ENCODE measurements around the gene CUBN. TPM values are rescaled to one million over a fixed set of nuclear protein-coding genes. Genes with fewer than 3 reads are reported as not detected.

The CUBN gene
- total RNA-seq, 3 donors from 2014 or later = 0.14 to 0.26 (median 0.25) TPM

GRCh38 chr10:17003651-17004286, 125.8 kb downstream of the CUBN start:
- H3K27me3 Mint-ChIP-seq (ENCODE audit: low read depth) = no peaks in the 10 kb centered on the region
- no peaks in the 10 kb centered on the region for H3K9me3 Mint-ChIP-seq

DNA sequence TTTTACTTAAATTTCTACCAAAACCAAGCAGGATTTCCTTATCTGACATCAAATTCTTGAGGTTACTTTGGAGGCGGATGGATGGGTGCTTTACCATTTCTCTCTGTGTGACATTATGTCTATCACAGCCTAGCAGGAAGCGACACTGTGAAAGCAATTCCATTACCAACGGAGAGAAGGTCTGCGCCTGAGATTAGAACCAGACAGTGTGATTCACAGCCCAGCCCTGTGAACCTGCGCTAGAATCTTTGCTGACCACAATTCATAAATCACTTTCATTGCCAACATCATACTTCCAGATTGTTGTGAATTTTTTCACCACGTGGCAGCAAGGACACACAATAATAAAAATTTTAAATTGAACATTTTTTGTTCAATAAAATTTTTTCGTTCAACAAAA, 126.5 kb downstream of the CUBN start:
- DNase-seq (peak; percentile 61), ATAC-seq (peak; percentile 90 to 92)
- H3K4me1 Mint-ChIP-seq (ENCODE audit: low read depth) = peaks cover 58% of the 10 kb centered on the region
- H3K27me3 Mint-ChIP-seq (ENCODE audit: low read depth) = no peaks in the 10 kb centered on the region
- no peaks in the 10 kb centered on the region for H3K36me3 Mint-ChIP-seq (ENCODE audit: insufficient read depth)
- H3K9me3 Mint-ChIP-seq = no peaks in the 10 kb centered on the region
- H3K4me3 Mint-ChIP-seq = peak overlapping the region; percentile 7

More at GRCh38 chr10:17003651-17004286, 125.8 kb downstream of the CUBN start:
- H3K4me3 Mint-ChIP-seq = no peak overlapping the region
- DNase-seq (no peak), ATAC-seq (no peak)
- no peaks in the 10 kb centered on the region for H3K36me3 Mint-ChIP-seq (ENCODE audit: insufficient read depth)
- H3K4me1 Mint-ChIP-seq (ENCODE audit: low read depth) = peaks cover 62% of the 10 kb centered on the region

- H3K4me3 Mint-ChIP-seq = peak overlapping the region; percentile 57
- H3K9me3 Mint-ChIP-seq = no peaks in the 10 kb centered on the region
- DNase-seq = no peak
- peak; percentile 47 to 58 for ATAC-seq
- H3K4me1 Mint-ChIP-seq (ENCODE audit: low read depth) = peaks cover 50% of the 10 kb centered on the region
- H3K36me3 Mint-ChIP-seq (ENCODE audit: insufficient read depth) = no peaks in the 10 kb centered on the region
- no peaks in the 10 kb centered on the region for H3K27me3 Mint-ChIP-seq (ENCODE audit: low read depth)
These were observed 127.5 kb downstream of the CUBN start for GRCh38 chr10:17001961-17002749.

- DNase-seq (no peak), ATAC-seq (no peak)
- Mint-ChIP-seq H3K4me3 (no peak overlapping the region), H3K27me3 (ENCODE audit: low read depth) (no peaks in the 10 kb centered on the region), H3K36me3 (ENCODE audit: insufficient read depth) (no peaks in the 10 kb centered on the region), H3K9me3 (no peaks in the 10 kb centered on the region), H3K4me1 (ENCODE audit: low read depth) (peaks cover 48% of the 10 kb centered on the region)
These were observed 128.3 kb downstream of the CUBN start for GRCh38 chr10:17001297-17001744.

GRCh38 chr10:16999665-17000451, 129.8 kb downstream of the CUBN start:
- Mint-ChIP-seq H3K4me3 (no peak overlapping the region), H3K4me1 (ENCODE audit: low read depth) (peaks cover 49% of the 10 kb centered on the region), H3K27me3 (ENCODE audit: low read depth) (no peaks in the 10 kb centered on the region), H3K9me3 (no peaks in the 10 kb centered on the region), H3K36me3 (ENCODE audit: insufficient read depth) (no peaks in the 10 kb centered on the region)
- ATAC-seq = no peak
- no peak for DNase-seq

GRCh38 chr10:16996530-16996964, 133.1 kb downstream of the CUBN start:
- no peak for DNase-seq
- no peaks in the 10 kb centered on the region for H3K36me3 Mint-ChIP-seq (ENCODE audit: insufficient read depth)
- no peak for ATAC-seq
- no peak overlapping the region for H3K4me3 Mint-ChIP-seq
- H3K9me3 Mint-ChIP-seq = no peaks in the 10 kb centered on the region
- H3K27me3 Mint-ChIP-seq (ENCODE audit: low read depth) = no peaks in the 10 kb centered on the region
- H3K4me1 Mint-ChIP-seq (ENCODE audit: low read depth) = peaks cover 20% of the 10 kb centered on the region

DNA sequence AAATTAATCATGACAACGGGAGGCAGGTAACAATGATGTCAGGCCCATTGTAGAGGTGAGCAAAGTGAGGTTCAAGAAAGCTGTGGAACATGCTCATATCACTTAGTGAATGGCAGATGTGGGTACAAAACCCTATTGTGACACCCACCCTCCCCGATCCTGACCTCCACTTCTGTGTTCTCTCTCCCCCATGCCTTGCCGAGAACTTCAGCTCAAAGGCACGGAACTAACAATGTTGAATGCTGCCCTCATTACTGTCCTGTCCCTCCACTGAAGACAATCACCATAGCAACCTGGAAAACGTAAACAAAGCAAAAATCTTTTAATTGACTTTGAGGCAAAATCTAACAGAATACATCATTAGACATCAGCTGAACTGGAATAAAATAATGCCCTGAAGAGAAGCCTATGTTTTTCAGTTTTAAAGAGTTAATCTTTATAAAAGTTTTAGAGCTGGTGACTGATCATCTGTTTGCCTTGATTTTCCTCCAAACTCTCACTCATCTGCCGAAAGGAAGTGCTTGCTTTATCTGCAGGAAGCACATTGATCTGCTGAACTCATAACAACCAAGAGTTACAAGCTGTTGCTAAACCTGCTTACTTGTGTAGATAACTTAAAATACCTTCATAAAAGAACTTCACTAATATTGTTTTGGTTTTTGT, 133.6 kb downstream of the CUBN start:
- H3K4me1 Mint-ChIP-seq (ENCODE audit: low read depth) = peaks cover 14% of the 10 kb centered on the region
- H3K27me3 Mint-ChIP-seq (ENCODE audit: low read depth) = no peaks in the 10 kb centered on the region
- no peak for DNase-seq
- ATAC-seq = no peak
- no peak overlapping the region for H3K4me3 Mint-ChIP-seq
- no peaks in the 10 kb centered on the region for H3K36me3 Mint-ChIP-seq (ENCODE audit: insufficient read depth)
- H3K9me3 Mint-ChIP-seq = no peaks in the 10 kb centered on the region

GRCh38 chr10:16993186-16993585, 136.4 kb downstream of the CUBN start:
- Mint-ChIP-seq H3K27me3 (ENCODE audit: low read depth) (no peaks in the 10 kb centered on the region), H3K9me3 (no peaks in the 10 kb centered on the region), H3K36me3 (ENCODE audit: insufficient read depth) (peaks cover 3% of the 10 kb centered on the region), H3K4me1 (ENCODE audit: low read depth) (peaks cover 13% of the 10 kb centered on the region), H3K4me3 (no peak overlapping the region)
- DNase-seq (no peak), ATAC-seq (no peak)

DNA sequence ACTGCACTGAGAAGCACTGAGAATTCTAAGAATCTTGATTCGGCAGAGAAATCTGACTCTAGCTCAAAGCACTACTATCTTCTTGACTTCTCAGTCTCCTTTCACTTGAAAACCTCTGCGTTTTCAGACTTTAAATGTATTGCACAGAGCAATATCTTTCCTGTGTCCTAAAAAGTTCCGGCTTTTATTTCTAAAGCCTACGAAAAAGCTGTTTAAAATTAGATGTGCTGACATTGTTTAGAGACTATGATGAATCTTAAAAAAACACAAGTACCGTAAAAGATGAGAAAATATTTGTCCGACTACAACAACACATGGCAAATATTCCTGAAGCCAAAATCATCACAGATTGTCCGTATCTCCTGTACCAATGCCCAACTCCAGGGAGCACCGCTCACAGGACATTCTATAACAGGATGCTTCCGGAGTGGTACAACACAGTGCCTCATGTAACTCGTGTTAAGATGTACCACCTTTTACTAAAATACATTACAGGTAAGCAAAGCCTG, 136.9 kb downstream of the CUBN start:
- no peaks in the 10 kb centered on the region for H3K27me3 Mint-ChIP-seq (ENCODE audit: low read depth)
- ATAC-seq (no peak), DNase-seq (no peak)
- no peaks in the 10 kb centered on the region for H3K9me3 Mint-ChIP-seq
- H3K36me3 Mint-ChIP-seq (ENCODE audit: insufficient read depth) = peaks cover 3% of the 10 kb centered on the region
- no peak overlapping the region for H3K4me3 Mint-ChIP-seq
- peaks cover 13% of the 10 kb centered on the region for H3K4me1 Mint-ChIP-seq (ENCODE audit: low read depth)

DNA sequence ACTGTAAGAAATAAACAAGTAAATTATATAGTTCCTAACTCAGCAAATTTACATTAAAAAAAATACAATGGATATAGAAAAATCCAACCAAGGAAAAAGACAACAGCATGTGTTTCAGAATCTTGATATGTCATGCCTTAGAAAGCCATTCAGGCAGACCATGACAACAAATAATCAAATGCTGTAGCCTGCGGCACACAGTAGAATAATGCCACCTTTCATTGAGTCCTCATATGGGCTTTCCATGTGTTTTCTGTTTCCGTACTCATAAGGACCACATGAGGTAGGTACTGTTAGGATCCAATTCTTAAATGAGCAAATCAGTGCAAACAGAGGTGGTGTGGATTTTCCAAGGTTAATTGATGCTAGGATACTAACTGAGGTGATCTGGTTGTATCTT, 138.6 kb downstream of the CUBN start:
- peaks cover 3% of the 10 kb centered on the region for H3K36me3 Mint-ChIP-seq (ENCODE audit: insufficient read depth)
- H3K9me3 Mint-ChIP-seq = no peaks in the 10 kb centered on the region
- ATAC-seq (no peak), DNase-seq (no peak)
- no peak overlapping the region for H3K4me3 Mint-ChIP-seq
- no peaks in the 10 kb centered on the region for H3K27me3 Mint-ChIP-seq (ENCODE audit: low read depth)
- H3K4me1 Mint-ChIP-seq (ENCODE audit: low read depth) = peaks cover 6% of the 10 kb centered on the region

DNA sequence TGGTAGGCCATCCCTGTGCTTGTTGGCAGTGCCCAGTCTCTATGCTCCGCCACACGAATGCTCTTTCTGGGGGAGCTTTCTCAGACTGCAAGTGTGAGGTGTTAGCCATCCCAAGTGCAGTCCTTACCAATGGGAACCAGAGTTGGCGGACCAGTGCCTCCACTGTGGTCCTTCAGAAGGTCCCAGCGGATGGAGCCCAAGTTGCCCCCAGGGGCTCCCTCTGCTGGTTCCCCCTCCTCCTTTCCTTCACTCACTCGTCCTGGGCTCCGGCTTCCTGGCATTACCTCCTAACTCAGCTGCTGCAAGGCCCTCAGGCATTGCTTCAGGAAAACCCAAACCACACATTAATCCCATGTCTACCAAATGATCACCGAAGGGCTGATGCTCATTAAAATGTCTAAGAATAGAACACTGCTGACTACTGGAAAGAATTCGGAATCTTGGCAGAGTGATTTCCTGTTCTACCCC, 139.8 kb downstream of the CUBN start:
- Mint-ChIP-seq H3K27me3 (ENCODE audit: low read depth) (no peaks in the 10 kb centered on the region), H3K9me3 (no peaks in the 10 kb centered on the region), H3K36me3 (ENCODE audit: insufficient read depth) (peaks cover 3% of the 10 kb centered on the region), H3K4me3 (no peak overlapping the region), H3K4me1 (ENCODE audit: low read depth) (peaks cover 1% of the 10 kb centered on the region)
- DNase-seq (no peak), ATAC-seq (no peak)

- H3K4me3 Mint-ChIP-seq = no peak overlapping the region
- no peaks in the 10 kb centered on the region for H3K4me1 Mint-ChIP-seq (ENCODE audit: low read depth)
- DNase-seq (no peak), ATAC-seq (no peak)
- no peaks in the 10 kb centered on the region for H3K27me3 Mint-ChIP-seq (ENCODE audit: low read depth)
- H3K9me3 Mint-ChIP-seq = no peaks in the 10 kb centered on the region
- peaks cover 3% of the 10 kb centered on the region for H3K36me3 Mint-ChIP-seq (ENCODE audit: insufficient read depth)
These were observed 140.7 kb downstream of the CUBN start for GRCh38 chr10:16988900-16989299.

DNA sequence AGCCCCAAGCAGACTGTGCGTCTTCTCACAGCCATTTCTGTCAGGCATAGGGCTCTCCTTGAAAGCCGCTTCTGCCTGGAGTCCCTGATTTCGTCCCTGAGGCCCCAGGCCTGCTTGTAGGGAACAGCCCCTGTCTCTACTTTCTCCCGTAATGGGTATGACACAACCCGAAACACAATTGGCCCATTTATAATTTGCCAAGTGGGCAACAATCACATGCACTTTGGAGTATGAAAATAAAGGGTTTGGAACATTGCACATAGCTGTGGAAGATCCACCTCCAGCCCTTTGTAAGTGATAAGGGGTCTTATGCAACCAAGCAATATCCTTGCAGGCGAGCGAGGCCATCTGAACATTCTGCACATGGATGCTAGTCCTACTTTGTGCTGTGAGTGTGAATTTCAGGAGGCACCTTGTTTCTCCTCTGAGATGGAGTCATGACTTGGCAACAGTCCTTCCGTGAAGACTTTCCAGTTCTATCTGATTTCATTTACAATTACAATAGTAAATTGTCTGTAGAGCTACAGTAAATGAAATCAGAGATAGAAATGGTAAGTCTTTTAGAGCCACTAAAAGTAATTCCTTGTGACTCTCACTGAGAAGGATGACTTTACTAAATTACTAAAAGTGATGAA, 141.5 kb downstream of the CUBN start:
- ATAC-seq = no peak
- Mint-ChIP-seq H3K4me3 (no peak overlapping the region), H3K27me3 (ENCODE audit: low read depth) (no peaks in the 10 kb centered on the region), H3K4me1 (ENCODE audit: low read depth) (no peaks in the 10 kb centered on the region), H3K9me3 (no peaks in the 10 kb centered on the region), H3K36me3 (ENCODE audit: insufficient read depth) (peaks cover 6% of the 10 kb centered on the region)
- no peak for DNase-seq
